ENCODE measurements around the gene NUFIP2.
"Not testable (repeated sequence)": the region's sequence is repeated elsewhere in the genome, so short reads cannot be mapped to it uniquely, and the experiment has no call there.

NUFIP2 gene

GRCh38 chr17:29240477-29240876 is 53.5 kb downstream of the NUFIP2 start:
- DNase-seq = peak in 1 of 58 donors; percentile 9

- no peak for DNase-seq
These were observed 55.7 kb downstream of the NUFIP2 start for GRCh38 chr17:29238133-29238850.

GRCh38 chr17:29237476-29238132 is 56.3 kb downstream of the NUFIP2 start:
- DNase-seq = no peak

- no peak for DNase-seq
These were observed 58.0 kb downstream of the NUFIP2 start for GRCh38 chr17:29235904-29236303.

GRCh38 chr17:29234972-29235371 is 59.0 kb downstream of the NUFIP2 start:
- not testable (repeated sequence) for DNase-seq

- DNase-seq = no peak
These were observed 60.6 kb downstream of the NUFIP2 start for GRCh38 chr17:29233301-29233700.

- DNase-seq = no peak
These were observed 68.6 kb downstream of the NUFIP2 start for GRCh38 chr17:29225396-29225795.

GRCh38 chr17:29221338-29221737 is 72.6 kb downstream of the NUFIP2 start:
- not testable (repeated sequence) for DNase-seq

GRCh38 chr17:29219378-29220047 is 74.4 kb downstream of the NUFIP2 start:
- DNase-seq = peak in 56 of 58 donors; percentile 14 to 89 (median 70)

- DNase-seq = no peak
These were observed 77.1 kb downstream of the NUFIP2 start for GRCh38 chr17:29216856-29217255.

- DNase-seq = no peak
These were observed 77.8 kb downstream of the NUFIP2 start for GRCh38 chr17:29216181-29216580.

- no peak for DNase-seq
These were observed 78.2 kb downstream of the NUFIP2 start for GRCh38 chr17:29215717-29216116.

GRCh38 chr17:29215174-29215573 is 78.8 kb downstream of the NUFIP2 start:
- DNase-seq = no peak

GRCh38 chr17:29214215-29215146 is 79.5 kb downstream of the NUFIP2 start:
- peak in 2 of 58 donors; percentile 19 to 21 for DNase-seq

- DNase-seq = peak in 50 of 58 donors; percentile 11 to 93 (median 64)
These were observed 81.2 kb downstream of the NUFIP2 start for GRCh38 chr17:29212681-29213121.

GRCh38 chr17:29212094-29212631 is 81.8 kb downstream of the NUFIP2 start:
- DNase-seq = no peak

- no peak for DNase-seq
These were observed 83.1 kb downstream of the NUFIP2 start for GRCh38 chr17:29210879-29211278.

- DNase-seq = no peak
These were observed 84.9 kb downstream of the NUFIP2 start for GRCh38 chr17:29209073-29209472.

- no peak for DNase-seq
These were observed 86.0 kb downstream of the NUFIP2 start for GRCh38 chr17:29207975-29208374.
